Astrocyte (in vitro differentiated cells and primary cell): ENCODE measurements around the gene OR4F15. TPM values are rescaled to one million over a fixed set of nuclear protein-coding genes. Genes with fewer than 3 reads are reported as not detected.
"Not testable (repeated sequence)": the region's sequence is repeated elsewhere in the genome, so short reads cannot be mapped to it uniquely, and the experiment has no call there.

Experiments
- DNase-seq: peaks from one replicate; pipeline ENCODE4 v3.0.0-alpha.2; 2010; ENCODE audit warnings: low read depth
- FAIRE-seq: peaks from 2 replicates; lab custom pipeline; 2011; peaks lifted over from hg19 to GRCh38; lab: Jason Lieb, UNC
- H2AFZ ChIP-seq: 2 replicates; pipeline ENCODE4 v1.6.0; 2012; ENCODE audit warnings: low read depth, low read length, inconsistent platforms
- H3K27ac ChIP-seq: 2 replicates; pipeline ENCODE4 v1.5.1; 2011; ENCODE audit warnings: low read depth, low read length, inconsistent platforms
- H3K27me3 ChIP-seq: 2 replicates; pipeline ENCODE4 v1.6.0; 2011; ENCODE audit warnings: low read length, inconsistent platforms; ENCODE audit not compliant: insufficient read depth
- H3K36me3 ChIP-seq: 2 replicates; pipeline ENCODE4 v1.5.1; 2011; ENCODE audit warnings: low read length, inconsistent platforms; ENCODE audit not compliant: insufficient read depth
- H3K4me1 ChIP-seq: 2 replicates; pipeline ENCODE4 v1.5.1; 2011; ENCODE audit warnings: low read length, inconsistent platforms; ENCODE audit not compliant: insufficient read depth
- H3K4me2 ChIP-seq: 2 replicates; pipeline ENCODE4 v1.6.0; 2012; ENCODE audit warnings: low read length, inconsistent platforms
- H3K4me3 ChIP-seq: 2 replicates; pipeline ENCODE4 v1.5.1; 2011; ENCODE audit warnings: low read depth, mild to moderate bottlenecking, low read length, inconsistent platforms; ENCODE audit not compliant: insufficient read depth
- H3K79me2 ChIP-seq: 2 replicates; pipeline ENCODE4 v1.6.0; 2012; ENCODE audit warnings: mild to moderate bottlenecking, low read length, inconsistent platforms; ENCODE audit not compliant: insufficient read depth
- H3K9ac ChIP-seq: 2 replicates; pipeline ENCODE4 v1.6.0; 2012; ENCODE audit warnings: mild to moderate bottlenecking, low read length, inconsistent platforms
- H3K9me3 ChIP-seq: 2 replicates; pipeline ENCODE4 v1.5.1; 2012; ENCODE audit warnings: low read depth, mild to moderate bottlenecking, low read length, inconsistent platforms; ENCODE audit not compliant: insufficient read depth
- H4K20me1 ChIP-seq: 2 replicates; pipeline ENCODE4 v1.6.0; 2012; ENCODE audit warnings: low read length, inconsistent platforms; ENCODE audit not compliant: insufficient read depth
- H3K27ac Mint-ChIP-seq: one replicate; pipeline ENCODE4 v1.8.0; 2021; ENCODE audit warnings: mild to moderate bottlenecking, mixed read lengths; ENCODE audit not compliant: unreplicated experiment
- H3K27me3 Mint-ChIP-seq: one replicate; pipeline ENCODE4 v1.8.0; 2021; ENCODE audit warnings: low read depth, mixed read lengths; ENCODE audit not compliant: unreplicated experiment
- H3K36me3 Mint-ChIP-seq: one replicate; pipeline ENCODE4 v1.8.0; 2021; ENCODE audit warnings: low read depth, mixed read lengths; ENCODE audit not compliant: unreplicated experiment
- H3K4me1 Mint-ChIP-seq: one replicate; pipeline ENCODE4 v1.8.0; 2021; ENCODE audit warnings: low read depth, mixed read lengths; ENCODE audit not compliant: unreplicated experiment
- H3K4me3 Mint-ChIP-seq: one replicate; pipeline ENCODE4 v1.8.0; 2021; ENCODE audit warnings: mild to moderate bottlenecking, moderate library complexity, mixed read lengths; ENCODE audit not compliant: unreplicated experiment
- H3K9me3 Mint-ChIP-seq: one replicate; pipeline ENCODE4 v1.8.0; 2021; ENCODE audit warnings: mild to moderate bottlenecking, mixed read lengths; ENCODE audit not compliant: unreplicated experiment
- EZH2 ChIP-seq: IDR thresholded peaks from 2 replicates; pipeline ENCODE4 v1.6.1; 2012; ENCODE audit warnings: mild to moderate bottlenecking, low read length, inconsistent platforms; ENCODE audit not compliant: insufficient read depth
- total RNA-seq: library from RNA; stranded (reverse); gene quantifications from 2 replicates; pipeline ENCODE4 v1.2.1, GENCODE V29; 2021
- TF ChIP-seq, protein P1 (sequence below): IDR thresholded peaks from 2 replicates; pipeline ENCODE4 v1.5.1; 2011; ENCODE audit warnings: low read depth, mild to moderate bottlenecking, inconsistent platforms, low read length, moderate library complexity; ENCODE audit not compliant: insufficient read depth

OR4F15 gene
- total RNA-seq, 1 donor from 2014 or later = not detected

DNA sequence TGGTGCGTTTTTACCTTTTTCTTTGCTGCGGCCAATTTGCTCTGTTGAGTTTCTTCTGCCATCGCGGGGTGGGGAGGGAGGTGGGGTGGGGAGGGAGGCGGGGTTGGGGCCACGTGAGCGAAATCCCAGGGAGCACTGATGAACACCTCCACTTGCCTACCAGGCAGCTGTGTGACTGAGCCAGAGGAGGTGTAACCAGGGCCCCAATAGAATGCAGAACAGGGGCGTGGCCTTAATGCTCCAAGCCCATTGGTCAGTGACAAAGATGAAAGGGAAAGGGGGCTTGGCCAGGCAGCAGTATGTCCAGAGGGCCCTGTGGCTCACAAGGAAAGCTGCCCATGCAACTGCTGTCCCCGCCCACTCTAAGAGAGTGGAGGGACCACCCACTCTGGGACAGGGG, 30.1 kb upstream of the OR4F15 start:
- peaks cover 2% of the 10 kb centered on the region for H3K4me1 Mint-ChIP-seq
- Histone ChIP-seq H4K20me1 (no peaks in the 10 kb centered on the region), H3K4me3 (no peak overlapping the region), H3K79me2 (no peaks in the 10 kb centered on the region), H3K4me1 (no peaks in the 10 kb centered on the region), H2AFZ (no peak overlapping the region), H3K9ac (no peak overlapping the region), H3K27me3 (peaks cover 3% of the 10 kb centered on the region), H3K9me3 (no peaks in the 10 kb centered on the region), H3K27ac (no peak overlapping the region), H3K36me3 (no peaks in the 10 kb centered on the region), H3K4me2 (no peak overlapping the region)
- TF ChIP-seq EZH2 = no peak
- TF ChIP-seq, protein P1, sequence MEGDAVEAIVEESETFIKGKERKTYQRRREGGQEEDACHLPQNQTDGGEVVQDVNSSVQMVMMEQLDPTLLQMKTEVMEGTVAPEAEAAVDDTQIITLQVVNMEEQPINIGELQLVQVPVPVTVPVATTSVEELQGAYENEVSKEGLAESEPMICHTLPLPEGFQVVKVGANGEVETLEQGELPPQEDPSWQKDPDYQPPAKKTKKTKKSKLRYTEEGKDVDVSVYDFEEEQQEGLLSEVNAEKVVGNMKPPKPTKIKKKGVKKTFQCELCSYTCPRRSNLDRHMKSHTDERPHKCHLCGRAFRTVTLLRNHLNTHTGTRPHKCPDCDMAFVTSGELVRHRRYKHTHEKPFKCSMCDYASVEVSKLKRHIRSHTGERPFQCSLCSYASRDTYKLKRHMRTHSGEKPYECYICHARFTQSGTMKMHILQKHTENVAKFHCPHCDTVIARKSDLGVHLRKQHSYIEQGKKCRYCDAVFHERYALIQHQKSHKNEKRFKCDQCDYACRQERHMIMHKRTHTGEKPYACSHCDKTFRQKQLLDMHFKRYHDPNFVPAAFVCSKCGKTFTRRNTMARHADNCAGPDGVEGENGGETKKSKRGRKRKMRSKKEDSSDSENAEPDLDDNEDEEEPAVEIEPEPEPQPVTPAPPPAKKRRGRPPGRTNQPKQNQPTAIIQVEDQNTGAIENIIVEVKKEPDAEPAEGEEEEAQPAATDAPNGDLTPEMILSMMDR = no peak
- H3K27me3 Mint-ChIP-seq = peaks cover 26% of the 10 kb centered on the region
- no peaks in the 10 kb centered on the region for H3K36me3 Mint-ChIP-seq
- no peaks in the 10 kb centered on the region for H3K9me3 Mint-ChIP-seq
- H3K27ac Mint-ChIP-seq = no peak overlapping the region
- no peak overlapping the region for H3K4me3 Mint-ChIP-seq
- FAIRE-seq = no peak
- no peak for DNase-seq

DNA sequence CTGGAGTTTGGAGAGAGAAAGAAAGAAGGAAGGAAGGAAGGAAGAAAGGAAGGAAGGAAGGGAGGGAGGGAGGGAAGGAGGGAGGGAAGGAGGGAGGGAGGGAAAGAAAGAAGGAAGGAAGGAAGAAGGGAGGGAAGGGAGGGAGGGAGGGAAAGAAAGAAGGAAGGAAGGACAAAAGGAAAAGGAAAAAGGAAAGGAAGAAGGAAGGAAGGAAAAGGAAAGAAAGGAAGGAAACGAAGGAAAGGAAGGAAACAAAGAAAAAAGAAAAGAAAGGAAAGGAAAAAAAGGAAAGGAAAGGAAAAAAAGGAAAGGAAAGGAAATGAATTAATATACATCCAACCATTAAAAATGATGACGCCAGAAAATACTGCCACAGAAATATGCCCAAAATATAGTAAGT, 27.4 kb upstream of the OR4F15 start:
- Histone ChIP-seq H3K4me1 (no peaks in the 10 kb centered on the region), H3K27me3 (peaks cover 3% of the 10 kb centered on the region), H3K36me3 (no peaks in the 10 kb centered on the region), H3K79me2 (no peaks in the 10 kb centered on the region), H3K9ac (no peak overlapping the region), H3K27ac (no peak overlapping the region), H4K20me1 (no peaks in the 10 kb centered on the region), H3K4me3 (no peak overlapping the region), H2AFZ (no peak overlapping the region), H3K4me2 (no peak overlapping the region), H3K9me3 (no peaks in the 10 kb centered on the region)
- Mint-ChIP-seq H3K4me3 (no peak overlapping the region), H3K36me3 (no peaks in the 10 kb centered on the region), H3K27me3 (peaks cover 11% of the 10 kb centered on the region), H3K27ac (no peak overlapping the region), H3K4me1 (peaks cover 2% of the 10 kb centered on the region), H3K9me3 (no peaks in the 10 kb centered on the region)
- TF ChIP-seq, protein P1 = no peak
- no peak for TF ChIP-seq EZH2
- FAIRE-seq (no peak), DNase-seq (no peak)

DNA sequence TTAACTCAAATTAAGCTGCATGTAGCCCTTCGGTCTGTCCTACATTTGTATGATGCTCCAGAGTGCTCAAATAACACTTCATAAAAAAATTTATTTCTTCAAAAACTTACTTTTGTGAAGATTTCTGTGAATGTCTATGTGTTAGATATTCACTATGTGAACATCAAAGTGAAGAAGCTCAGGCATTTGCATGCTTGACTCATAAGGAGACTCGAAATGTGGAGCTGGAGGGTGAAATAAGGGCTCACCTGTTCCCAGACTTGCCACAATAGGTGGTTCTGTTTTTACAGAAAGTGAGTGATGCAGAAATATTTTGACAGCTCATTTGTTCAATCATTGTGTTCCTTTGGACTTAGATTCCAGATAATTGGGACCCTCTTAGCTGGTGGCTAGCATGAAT, 25.6 kb upstream of the OR4F15 start:
- not testable (repeated sequence) for H3K36me3 Mint-ChIP-seq, H3K4me3 Mint-ChIP-seq, H3K4me1 Mint-ChIP-seq, DNase-seq, H3K27me3 ChIP-seq, H3K27ac ChIP-seq, FAIRE-seq, H2AFZ ChIP-seq, H3K4me3 ChIP-seq, H3K9ac ChIP-seq, H3K9me3 Mint-ChIP-seq, H4K20me1 ChIP-seq, H3K27ac Mint-ChIP-seq, H3K9me3 ChIP-seq, H3K4me2 ChIP-seq, H3K36me3 ChIP-seq, H3K4me1 ChIP-seq, H3K27me3 Mint-ChIP-seq, H3K79me2 ChIP-seq

DNA sequence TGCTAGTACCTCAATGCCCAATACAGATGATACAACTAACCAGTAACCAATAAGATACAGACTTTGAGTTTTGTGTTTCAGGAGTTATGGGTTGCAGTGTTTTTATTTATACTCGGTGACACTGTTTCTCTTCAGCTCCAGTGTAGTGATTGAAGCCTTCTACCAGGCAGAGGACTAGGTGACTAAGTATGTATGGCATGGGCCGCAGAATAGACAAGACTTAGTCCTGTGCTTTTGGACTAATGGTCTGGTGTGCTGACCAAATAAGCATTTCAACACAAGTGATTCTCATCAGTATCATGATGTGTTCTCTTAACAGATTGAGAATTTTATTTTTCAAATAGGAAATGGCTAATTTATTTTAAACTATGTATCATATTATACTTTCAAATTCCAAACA, 24.0 kb upstream of the OR4F15 start:
- not testable (repeated sequence) for H3K27me3 Mint-ChIP-seq, H3K36me3 ChIP-seq, DNase-seq, H3K9me3 ChIP-seq, H3K4me3 Mint-ChIP-seq, FAIRE-seq, H3K9me3 Mint-ChIP-seq, H2AFZ ChIP-seq, H3K27me3 ChIP-seq, H3K4me1 ChIP-seq, H3K9ac ChIP-seq, H3K27ac ChIP-seq, H3K4me2 ChIP-seq, H3K4me1 Mint-ChIP-seq, H3K4me3 ChIP-seq, H3K36me3 Mint-ChIP-seq, H4K20me1 ChIP-seq, H3K27ac Mint-ChIP-seq, H3K79me2 ChIP-seq

DNA sequence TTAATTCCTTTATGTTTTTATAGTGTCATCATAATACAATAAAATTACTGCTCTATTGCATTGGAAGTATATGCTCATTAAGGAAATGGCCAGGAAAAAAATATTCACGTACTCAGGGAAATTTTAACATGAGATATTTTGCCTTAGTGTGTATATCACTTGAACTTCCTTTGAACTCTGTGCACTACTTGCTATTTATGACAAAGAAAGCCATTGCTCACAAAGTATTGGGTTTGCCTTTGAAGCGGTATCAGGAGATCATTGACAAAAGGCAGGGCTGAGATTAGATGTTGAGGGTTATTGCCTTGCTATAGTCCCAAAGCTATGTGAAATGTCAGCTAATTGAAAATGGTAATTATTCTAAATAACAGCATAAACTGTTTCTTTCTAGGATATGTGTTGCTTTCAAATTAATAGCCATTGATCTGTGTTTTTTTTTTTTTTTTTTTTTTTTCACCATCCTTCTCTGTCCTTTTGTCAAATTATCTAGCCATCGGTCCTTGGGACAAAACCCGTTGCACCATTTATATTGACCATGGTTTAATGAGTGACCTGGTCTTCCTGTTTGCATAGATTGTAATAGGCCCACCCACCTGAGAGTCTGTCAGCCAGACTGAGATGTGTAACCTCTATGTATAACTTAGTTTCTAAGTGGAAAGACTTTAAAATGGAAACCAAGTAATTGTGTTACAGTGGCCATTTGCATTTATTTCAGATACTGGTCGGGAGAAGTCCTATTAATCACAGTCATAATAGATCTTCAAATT, 23.3 kb upstream of the OR4F15 start:
- not testable (repeated sequence) for H3K4me3 ChIP-seq

More for the DNA sequence above, 23.3 kb upstream of the OR4F15 start:
- not testable (repeated sequence) for H3K9me3 ChIP-seq, H3K4me2 ChIP-seq, H3K9ac ChIP-seq, H3K27me3 Mint-ChIP-seq, H3K4me3 Mint-ChIP-seq, DNase-seq, H3K36me3 Mint-ChIP-seq, H3K4me1 Mint-ChIP-seq, H3K27ac Mint-ChIP-seq, H3K36me3 ChIP-seq, FAIRE-seq, H3K27me3 ChIP-seq, H4K20me1 ChIP-seq, H2AFZ ChIP-seq, H3K4me1 ChIP-seq, H3K9me3 Mint-ChIP-seq, H3K27ac ChIP-seq, H3K79me2 ChIP-seq
